Esophagus muscularis mucosa (tissue), 4 donors: ENCODE measurements around the gene EOGT.

Source experiments
- EP300 ChIP-seq: sonication (generic); formaldehyde crosslinking; IDR thresholded peaks from one replicate; pipeline ENCODE4 v1.6.1; 2017; ENCODE audit warnings: antibody characterized with exemption
- POLR2AphosphoS5 ChIP-seq, 2 donors: sonication (generic); formaldehyde crosslinking; IDR thresholded peaks; one replicate each; pipeline ENCODE4 v1.6.1; 2017; ENCODE audit warnings: antibody characterized with exemption in 2 of 2
- TF ChIP-seq, protein P1 (sequence below), 3 experiments: fragments of 200-600 bp in 2 of 3; fragments of 450-650 bp in 1 of 3; sonication (generic) in 2 of 3; IDR thresholded peaks; one replicate each; pipeline ENCODE4 v1.5.1; 2017 to 2019; ENCODE audit warnings: antibody characterized with exemption in 3 of 3, mild to moderate bottlenecking in 2 of 3, moderate library complexity in 1 of 3

DNA sequence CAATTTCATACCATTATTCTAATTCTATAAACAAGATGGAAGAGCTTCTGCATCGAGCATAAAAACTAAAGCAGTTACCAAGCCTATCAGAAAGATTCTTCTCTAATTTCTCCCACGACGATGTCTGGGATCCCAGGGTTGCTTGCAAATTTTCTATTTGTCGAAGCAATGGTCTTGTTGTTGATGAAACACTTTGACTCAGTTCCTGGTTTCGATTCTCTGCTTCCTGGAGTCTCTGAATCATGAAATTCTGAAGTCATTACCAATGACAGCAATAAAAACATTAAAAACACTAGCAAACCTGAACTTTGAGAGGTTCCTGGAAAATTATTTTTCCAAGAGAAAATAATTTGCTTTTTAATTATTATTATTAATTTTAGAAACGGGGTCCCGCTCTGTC, 20.0 kb upstream of the EOGT start:
- TF ChIP-seq POLR2AphosphoS5 (IDR thresholded peaks at IDR 0.05): no peak
- TF ChIP-seq, protein P1, sequence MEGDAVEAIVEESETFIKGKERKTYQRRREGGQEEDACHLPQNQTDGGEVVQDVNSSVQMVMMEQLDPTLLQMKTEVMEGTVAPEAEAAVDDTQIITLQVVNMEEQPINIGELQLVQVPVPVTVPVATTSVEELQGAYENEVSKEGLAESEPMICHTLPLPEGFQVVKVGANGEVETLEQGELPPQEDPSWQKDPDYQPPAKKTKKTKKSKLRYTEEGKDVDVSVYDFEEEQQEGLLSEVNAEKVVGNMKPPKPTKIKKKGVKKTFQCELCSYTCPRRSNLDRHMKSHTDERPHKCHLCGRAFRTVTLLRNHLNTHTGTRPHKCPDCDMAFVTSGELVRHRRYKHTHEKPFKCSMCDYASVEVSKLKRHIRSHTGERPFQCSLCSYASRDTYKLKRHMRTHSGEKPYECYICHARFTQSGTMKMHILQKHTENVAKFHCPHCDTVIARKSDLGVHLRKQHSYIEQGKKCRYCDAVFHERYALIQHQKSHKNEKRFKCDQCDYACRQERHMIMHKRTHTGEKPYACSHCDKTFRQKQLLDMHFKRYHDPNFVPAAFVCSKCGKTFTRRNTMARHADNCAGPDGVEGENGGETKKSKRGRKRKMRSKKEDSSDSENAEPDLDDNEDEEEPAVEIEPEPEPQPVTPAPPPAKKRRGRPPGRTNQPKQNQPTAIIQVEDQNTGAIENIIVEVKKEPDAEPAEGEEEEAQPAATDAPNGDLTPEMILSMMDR (IDR thresholded peaks at IDR 0.05): no peak
- no peak for TF ChIP-seq EP300
